ENCODE measurements around the gene ARHGEF7. TPM values are rescaled to one million over a fixed set of nuclear protein-coding genes. Genes with fewer than 3 reads are reported as not detected.

ARHGEF7 gene
- total RNA-seq, 4 donors from 2014 or later, result 79.2 to 173 (median 114) TPM

- no peak for TF ChIP-seq CTCF (IDR thresholded peaks at IDR 0.05; ENCODE audit: low read depth)
Observed at GRCh38 chr13:111289251-111289650, 174.1 kb downstream of the ARHGEF7 start.

- no peak for TF ChIP-seq CTCF (IDR thresholded peaks at IDR 0.05; ENCODE audit: low read depth)
Observed at GRCh38 chr13:111291908-111292307, 176.8 kb downstream of the ARHGEF7 start.

GRCh38 chr13:111292710-111293485 lies 177.8 kb downstream of the ARHGEF7 start:
- no peak for TF ChIP-seq CTCF (IDR thresholded peaks at IDR 0.05; ENCODE audit: low read depth)

GRCh38 chr13:111295886-111296285 lies 180.8 kb downstream of the ARHGEF7 start:
- TF ChIP-seq CTCF (IDR thresholded peaks at IDR 0.05; ENCODE audit: low read depth), result no peak

GRCh38 chr13:111296417-111296816 lies 181.3 kb downstream of the ARHGEF7 start:
- no peak for TF ChIP-seq CTCF (IDR thresholded peaks at IDR 0.05; ENCODE audit: low read depth)

- no peak for TF ChIP-seq CTCF (IDR thresholded peaks at IDR 0.05; ENCODE audit: low read depth)
Observed at GRCh38 chr13:111298214-111298975, 183.3 kb downstream of the ARHGEF7 start.

GRCh38 chr13:111302045-111302726 lies 187.1 kb downstream of the ARHGEF7 start:
- TF ChIP-seq CTCF (IDR thresholded peaks at IDR 0.05; ENCODE audit: low read depth), result no peak

All from subcutaneous adipose tissue (tissue), 4 donors.